Stimulated activated CD8-positive, alpha-beta memory T cell treated with anti-CD3 and anti-CD28 coated beads, Interleukin-12 subunit alpha, Interleukin-12 subunit beta, amount 100 ng/mL, for 1 hour (primary cell): ENCODE data around the gene DZANK1.
"Not testable (repeated sequence)": the region's sequence is repeated elsewhere in the genome, so short reads cannot be mapped to it uniquely, and the experiment has no call there.

Experiments
- DNase-seq: peaks from one replicate; pipeline ENCODE4 v3.0.0-alpha.2; 2020; ENCODE audit warnings: low read depth

Gene DZANK1

GRCh38 chr20:18436847-18437246 is 30.0 kb downstream of the DZANK1 start:
- DNase-seq, result no peak

DNA sequence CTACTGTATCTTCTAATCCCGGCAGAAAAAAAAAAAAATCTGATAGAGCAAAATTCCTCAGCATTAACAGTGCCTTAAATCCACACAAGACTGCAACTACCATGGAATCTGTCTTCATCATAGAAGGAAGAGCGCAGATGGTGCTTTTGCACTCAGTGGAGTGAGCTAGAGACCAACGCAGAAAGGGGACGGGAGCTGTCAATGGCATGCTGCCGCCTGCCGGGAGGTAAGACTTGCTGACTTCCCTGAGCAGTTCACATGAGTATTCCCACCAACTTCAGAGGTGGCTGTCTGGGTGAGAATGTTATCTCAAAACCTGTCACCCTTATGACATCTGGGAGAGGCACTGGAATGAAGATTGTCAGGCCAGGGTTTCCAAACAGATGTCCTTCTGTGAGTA is 35.6 kb downstream of the DZANK1 start:
- DNase-seq, result no peak

DNA sequence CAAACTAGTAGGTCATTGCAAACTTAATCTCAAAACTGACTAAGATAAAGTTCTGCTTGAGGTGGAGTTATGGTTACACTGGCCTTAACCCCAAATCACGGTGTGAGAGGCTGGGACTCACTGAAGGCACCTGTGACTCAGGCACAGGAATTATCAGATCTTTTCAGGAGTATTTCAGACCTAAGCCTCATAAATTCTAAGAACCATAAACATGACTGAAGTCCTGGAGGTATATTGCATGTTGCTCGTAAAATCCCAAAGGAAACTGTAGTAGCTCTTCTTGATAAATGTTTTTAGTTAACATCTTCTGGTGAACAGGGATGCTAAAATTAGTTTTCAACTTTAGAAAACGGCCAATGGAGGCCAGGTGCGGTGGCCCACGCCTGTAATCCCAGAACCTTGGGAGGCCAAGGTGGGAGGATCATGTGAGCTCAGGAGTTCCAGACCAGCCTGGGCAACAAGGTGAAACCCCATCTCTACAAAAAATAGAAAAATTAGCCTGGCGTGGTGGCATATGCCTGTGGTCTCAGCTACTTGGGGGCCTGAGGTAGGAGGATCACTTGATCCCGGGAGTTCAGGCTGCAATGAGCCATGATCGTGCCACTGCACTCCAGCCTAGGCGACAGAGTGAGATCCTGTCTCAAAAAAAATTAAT is 36.5 kb downstream of the DZANK1 start:
- no peak for DNase-seq

GRCh38 chr20:18428490-18429173 is 38.2 kb downstream of the DZANK1 start:
- DNase-seq, result no peak

DNA sequence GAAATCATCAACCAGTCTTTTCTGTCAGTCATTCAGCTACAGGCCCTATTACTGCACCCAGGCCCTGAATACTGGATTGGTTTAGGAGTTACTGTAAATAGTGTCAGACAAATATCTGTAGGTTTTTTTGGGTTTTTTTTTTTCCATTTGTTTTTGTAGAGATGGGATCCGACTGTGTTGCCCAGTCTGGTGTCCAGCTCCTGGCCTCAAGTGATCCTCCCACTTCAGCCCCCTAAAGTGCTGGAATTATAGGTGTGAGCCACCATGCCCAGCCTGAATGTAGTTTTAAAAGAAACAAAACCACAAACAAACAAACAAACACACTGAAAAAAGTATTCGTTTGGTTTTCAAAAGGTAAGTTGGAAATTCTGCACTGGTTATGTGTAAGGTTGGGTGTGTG is 39.6 kb downstream of the DZANK1 start:
- no peak for DNase-seq

GRCh38 chr20:18421608-18422007 is 45.2 kb downstream of the DZANK1 start:
- no peak for DNase-seq

- DNase-seq, result no peak
Observed at GRCh38 chr20:18416486-18416885, 50.3 kb downstream of the DZANK1 start.

DNA sequence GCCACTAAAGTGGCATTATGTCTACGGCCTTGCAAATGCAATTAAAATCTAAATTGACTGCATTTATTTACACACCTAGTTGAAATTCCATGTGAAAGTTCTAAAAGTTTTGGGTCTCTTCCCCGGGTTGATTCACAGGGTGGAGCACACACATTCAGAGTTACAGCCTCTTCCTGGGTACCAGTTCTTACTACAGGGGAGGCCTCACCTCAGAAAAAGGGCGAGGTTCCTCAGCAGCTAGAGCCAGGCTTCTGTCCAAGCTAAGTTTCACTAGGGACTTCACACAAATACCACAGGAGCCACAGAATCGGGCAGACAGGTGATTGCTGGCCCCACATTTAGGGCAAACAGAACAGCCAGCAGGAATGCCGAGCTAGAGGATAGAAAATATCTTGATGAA is 52.7 kb downstream of the DZANK1 start:
- no peak for DNase-seq

GRCh38 chr20:18412221-18412901 is 54.5 kb downstream of the DZANK1 start:
- no peak for DNase-seq

DNA sequence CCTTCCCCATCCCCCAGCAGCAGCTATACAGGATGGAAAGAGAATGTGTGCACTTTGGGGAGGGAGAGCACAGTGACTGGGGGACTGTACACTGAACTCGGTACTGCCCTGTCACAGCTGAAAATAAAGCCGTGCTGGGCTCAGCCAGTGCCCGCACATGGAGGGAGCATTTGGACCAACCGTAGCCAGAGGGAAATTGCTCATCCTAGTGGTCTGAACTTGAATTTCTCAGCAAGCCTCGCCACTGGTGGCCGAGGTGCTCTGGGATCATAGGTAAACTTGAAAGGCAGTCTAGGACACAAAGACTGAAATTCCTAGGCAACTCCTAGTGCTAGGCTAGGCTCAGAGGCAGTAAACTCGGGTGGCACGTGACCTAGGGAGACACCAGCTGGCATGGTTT is 61.0 kb downstream of the DZANK1 start:
- no peak for DNase-seq

GRCh38 chr20:18404172-18404571 is 62.7 kb downstream of the DZANK1 start:
- DNase-seq, result no peak

GRCh38 chr20:18403269-18403668 is 63.6 kb downstream of the DZANK1 start:
- no peak for DNase-seq

DNA sequence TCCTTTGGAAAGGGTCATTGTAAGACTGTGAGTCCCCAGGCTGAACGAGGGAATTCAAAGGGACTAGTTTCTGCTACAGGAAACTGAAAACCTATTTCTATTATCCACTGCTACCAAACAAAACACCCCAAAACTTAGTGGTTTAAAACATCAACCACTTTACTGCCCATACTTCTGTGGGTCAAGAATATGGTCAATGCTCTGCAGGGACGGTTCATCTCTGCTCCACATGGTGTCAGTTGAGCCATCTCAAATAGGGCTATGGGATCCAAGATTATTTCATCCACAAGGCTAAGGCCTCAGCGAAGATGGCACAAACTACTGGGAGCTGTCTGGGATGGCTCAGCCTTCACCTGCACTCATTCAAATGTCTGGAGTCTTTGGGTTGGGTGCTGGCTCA is 65.5 kb downstream of the DZANK1 start:
- no peak for DNase-seq

DNA sequence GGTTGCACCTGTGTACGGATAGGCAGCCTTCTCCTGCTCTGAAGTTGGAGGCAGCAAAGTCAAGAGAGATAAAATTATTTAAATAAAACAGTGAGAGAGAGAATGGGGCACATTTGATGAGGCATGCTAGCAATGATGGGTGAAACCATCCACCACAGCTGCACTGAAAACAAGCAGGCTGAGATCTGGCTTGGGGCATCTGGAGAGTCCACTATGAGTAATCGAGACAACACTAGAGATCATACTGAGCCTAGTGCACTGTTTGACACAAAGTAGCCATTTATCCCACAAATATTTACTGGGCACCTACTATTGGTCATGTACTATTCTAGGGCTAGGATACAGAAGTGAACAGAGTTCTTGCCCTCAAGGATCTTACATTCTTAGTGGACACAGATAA is 66.4 kb downstream of the DZANK1 start:
- no peak for DNase-seq

DNA sequence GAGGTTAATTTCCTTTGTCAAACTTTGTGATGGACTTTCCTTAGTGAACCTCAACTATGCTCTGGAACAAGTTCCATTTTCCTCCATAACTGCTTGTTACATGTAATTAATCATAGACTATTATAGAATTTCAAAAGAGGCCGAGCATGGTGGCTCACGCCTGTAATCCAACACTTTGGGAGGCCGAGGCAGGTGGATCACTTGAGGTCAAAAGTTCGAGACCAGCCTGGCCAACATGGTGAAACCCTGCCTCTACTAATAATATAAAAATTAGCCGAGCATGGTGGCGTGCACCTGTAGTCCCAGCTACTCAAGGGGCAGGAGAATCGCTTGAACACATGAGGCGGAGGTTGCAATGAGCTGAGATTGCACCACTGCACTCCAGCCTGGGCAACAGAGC is 68.1 kb downstream of the DZANK1 start:
- not testable (repeated sequence) for DNase-seq

DNA sequence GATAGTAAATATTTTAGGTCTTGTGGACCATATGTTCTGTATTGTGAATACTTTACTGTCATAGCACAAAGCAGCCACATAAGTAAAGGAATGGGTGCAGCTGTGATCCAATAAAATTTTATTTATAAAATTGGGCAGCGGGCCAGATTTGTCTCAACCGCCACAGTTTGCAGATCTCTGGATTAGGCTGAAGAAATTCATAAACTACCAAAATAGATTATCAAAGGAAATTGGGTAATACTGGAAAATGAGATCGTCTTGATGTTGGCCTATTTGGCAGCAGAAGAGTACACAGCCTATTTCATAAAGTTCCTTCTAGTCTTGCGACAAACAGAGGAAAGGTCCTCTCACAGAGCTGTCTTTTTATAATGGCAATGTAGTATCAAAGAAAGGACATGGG is 69.8 kb downstream of the DZANK1 start:
- no peak for DNase-seq

GRCh38 chr20:18395544-18395943 is 71.3 kb downstream of the DZANK1 start:
- DNase-seq, result no peak

- DNase-seq, result no peak
Observed at GRCh38 chr20:18394363-18394762, 72.5 kb downstream of the DZANK1 start.

DNA sequence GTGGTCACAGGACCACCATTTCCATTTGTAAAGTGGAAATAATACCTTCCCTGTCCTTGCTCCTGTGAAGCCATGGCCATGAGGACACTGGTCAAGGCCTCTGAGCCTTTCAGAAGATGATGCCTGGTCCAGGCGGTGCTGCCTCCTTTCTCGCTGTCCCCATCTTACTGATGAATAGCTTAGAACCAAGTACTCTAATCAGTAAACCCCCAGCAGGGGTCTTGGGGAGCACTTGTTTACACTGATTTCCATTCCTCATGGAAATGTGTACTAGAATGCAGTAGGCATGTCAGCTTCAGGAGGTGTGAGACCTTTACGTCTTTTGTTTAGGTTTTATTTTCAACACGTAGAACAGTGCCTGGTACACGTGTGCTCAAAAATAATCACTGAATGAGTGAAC is 75.1 kb downstream of the DZANK1 start:
- no peak for DNase-seq

- no peak for DNase-seq
Observed at GRCh38 chr20:18390201-18390600, 76.6 kb downstream of the DZANK1 start.

GRCh38 chr20:18388860-18389259 is 78.0 kb downstream of the DZANK1 start:
- DNase-seq, result no peak

DNA sequence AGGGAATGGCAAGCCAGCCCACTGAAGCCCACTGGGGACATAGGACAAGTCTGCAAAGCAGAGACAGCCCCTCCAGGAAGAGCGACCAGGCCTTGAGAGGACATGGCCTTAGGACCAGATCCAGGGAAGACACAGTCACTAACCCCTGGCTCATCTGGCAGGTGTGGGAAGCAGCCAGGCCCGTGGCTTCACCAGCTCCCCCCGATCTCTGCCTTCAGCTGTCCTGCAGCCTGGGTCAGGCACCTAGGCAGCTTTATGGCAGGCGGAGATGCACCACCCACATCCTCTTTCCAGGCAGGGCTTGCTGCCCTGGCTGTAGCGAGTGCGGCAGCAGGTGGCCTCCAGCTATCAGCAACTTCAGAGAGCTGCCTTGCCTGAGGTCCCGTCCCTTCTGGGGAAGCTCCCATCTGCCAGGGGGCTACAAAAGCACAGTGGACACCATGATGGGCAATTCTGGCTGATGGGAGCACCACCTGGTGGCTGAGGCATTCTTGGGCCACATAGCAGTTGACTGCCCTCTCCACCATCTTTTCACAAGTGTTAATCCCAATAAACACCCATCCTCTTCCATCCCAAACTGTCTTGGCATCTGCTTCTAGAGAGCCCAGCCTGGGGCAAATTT is 85.8 kb downstream of the DZANK1 start:
- no peak for DNase-seq

DNA sequence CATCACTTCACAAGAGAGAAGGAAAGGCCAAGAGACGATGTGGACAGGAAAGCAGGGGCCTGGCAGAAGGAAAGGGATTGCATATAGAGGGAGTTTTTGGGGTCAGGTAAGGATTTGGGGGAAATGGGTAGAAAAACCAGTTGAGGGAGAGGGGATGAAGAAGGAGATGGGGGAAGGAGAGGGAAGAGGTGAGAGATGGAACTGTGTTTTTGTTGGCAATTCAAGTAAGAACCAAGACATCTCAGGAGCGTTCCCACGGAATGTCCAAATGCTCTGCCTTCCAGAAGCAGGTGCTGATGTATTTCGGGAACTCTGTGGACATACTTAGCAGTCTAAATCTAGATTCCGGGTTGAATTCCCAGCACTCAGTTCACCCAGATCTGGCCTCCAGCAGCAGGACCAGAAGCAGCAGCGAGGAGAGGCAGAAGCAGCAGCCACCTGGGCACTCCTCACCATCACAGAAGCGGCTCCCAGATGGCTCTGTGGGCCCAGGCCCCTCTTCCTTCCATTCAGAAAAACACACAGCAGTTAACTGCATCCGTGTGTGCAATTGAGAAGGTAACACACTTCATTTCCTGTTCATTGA is 88.8 kb downstream of the DZANK1 start:
- DNase-seq, result no peak
